ENCODE data around the gene ZIM2. TPM values are rescaled to one million over a fixed set of nuclear protein-coding genes. Genes with fewer than 3 reads are reported as not detected.

The ZIM2 gene
- total RNA-seq, 4 donors from 2014 or later: 0.67 to 6.5 (median 1.8) TPM

- intact Hi-C loops (cut with DNase I): no loop called here
- Histone ChIP-seq H3K4me1 (no peaks in the 10 kb centered on the region), H3K27ac (no peak overlapping the region), H3K4me3 (replicated peaks in 1 of 3) (no peak overlapping the region), H3K9me3 (no peaks in the 10 kb centered on the region), H3K27me3 (no peaks in the 10 kb centered on the region), H3K36me3 (no peaks in the 10 kb centered on the region)
- DNase-seq: no peak
- TF ChIP-seq POLR2A (IDR thresholded peaks at IDR 0.05): no peak
- TF ChIP-seq CTCF (IDR thresholded peaks at IDR 0.05): no peak
- WGBS, 2 donors: 64 to 68% methylated on average over 19 of the region's 19 CpGs
Measured at GRCh38 chr19:56877069-56877715, 36.7 kb upstream of the ZIM2 start.

GRCh38 chr19:56875717-56876116 is 35.2 kb upstream of the ZIM2 start:
- intact Hi-C loops (cut with DNase I): no loop called here
- 66 to 74% methylated on average over 3 of the region's 3 CpGs for WGBS, 2 donors
- Histone ChIP-seq H3K27me3 (no peaks in the 10 kb centered on the region), H3K36me3 (no peaks in the 10 kb centered on the region), H3K27ac (no peak overlapping the region), H3K4me3 (replicated peaks in 1 of 3) (no peak overlapping the region), H3K4me1 (no peaks in the 10 kb centered on the region), H3K9me3 (no peaks in the 10 kb centered on the region)
- TF ChIP-seq CTCF (IDR thresholded peaks at IDR 0.05) (no peak), POLR2A (IDR thresholded peaks at IDR 0.05) (no peak)
- DNase-seq: no peak

GRCh38 chr19:56874530-56874929 is 34.0 kb upstream of the ZIM2 start:
- intact Hi-C loops (cut with DNase I): no loop called here
- H3K4me3 ChIP-seq (replicated peaks in 1 of 3): no peak overlapping the region
- TF ChIP-seq CTCF (IDR thresholded peaks at IDR 0.05) (no peak), POLR2A (IDR thresholded peaks at IDR 0.05) (no peak)
- 90 to 91% methylated on average over 4 of the region's 4 CpGs for WGBS, 2 donors
- no peaks in the 10 kb centered on the region for H3K36me3 ChIP-seq
- H3K9me3 ChIP-seq: no peaks in the 10 kb centered on the region
- H3K4me1 ChIP-seq: no peaks in the 10 kb centered on the region
- no peak overlapping the region for H3K27ac ChIP-seq
- no peaks in the 10 kb centered on the region for H3K27me3 ChIP-seq
- DNase-seq: no peak

GRCh38 chr19:56873493-56873892 is 33.0 kb upstream of the ZIM2 start:
- peak in 1 of 2 donors; percentile 3 for DNase-seq

More at GRCh38 chr19:56873493-56873892, 33.0 kb upstream of the ZIM2 start:
- Histone ChIP-seq H3K9me3 (no peaks in the 10 kb centered on the region), H3K4me3 (replicated peaks in 1 of 3) (no peak overlapping the region), H3K27ac (no peak overlapping the region), H3K4me1 (no peaks in the 10 kb centered on the region), H3K36me3 (no peaks in the 10 kb centered on the region), H3K27me3 (no peaks in the 10 kb centered on the region)
- intact Hi-C loops (cut with DNase I): no loop called here
- TF ChIP-seq CTCF (IDR thresholded peaks at IDR 0.05) (no peak), POLR2A (IDR thresholded peaks at IDR 0.05) (no peak)
- 67 to 75% methylated on average over 1 to 5 of the region's 5 CpGs for WGBS, 2 donors
